Endothelial cell of umbilical vein (primary cell): ENCODE results near the gene NKX1-2. TPM values are rescaled to one million over a fixed set of nuclear protein-coding genes. Genes with fewer than 3 reads are reported as not detected.

ENCODE experiments used
- BruUV-seq: library from RNA; stranded (reverse); fragments of 400-500 nt; replicated peaks from 2 replicates; lab custom pipeline; 2021; lab: Mats Ljungman, UMichigan
- CTCF ChIA-PET: fragments of 300-600, 350-600 bp; sonication (Branson Sonifier 250); formaldehyde crosslinking; loops from one replicate; lab custom pipeline; 2021; ENCODE audit warnings: antibody characterized with exemption, inconsistent platforms; lab: Charles Lee
- POLR2A ChIA-PET: fragments of 300-600, 350-600 bp; sonication (Branson Sonifier 250); formaldehyde crosslinking; loops from one replicate; lab custom pipeline; 2021; ENCODE audit warnings: antibody characterized with exemption, inconsistent platforms; lab: Charles Lee
- DNase-seq: peaks from one replicate; pipeline ENCODE4 v3.0.0-alpha.2; 2011; ENCODE audit warnings: low read depth, low spot score
- FAIRE-seq: peaks from 2 replicates; lab custom pipeline; 2011; peaks lifted over from hg19 to GRCh38; lab: Jason Lieb, UNC
- H2AFZ ChIP-seq: 2 replicates; pipeline ENCODE4 v1.6.0; 2012; ENCODE audit warnings: low read depth, low read length, control low read depth, inconsistent platforms
- H3K27ac ChIP-seq: 2 replicates; pipeline ENCODE4 v1.5.1; 2011; ENCODE audit warnings: low read depth, mild to moderate bottlenecking, control low read depth, low read length, moderate library complexity; ENCODE audit not compliant: insufficient read depth
- H3K27me3 ChIP-seq, 2 experiments: 2 replicates each; pipeline versions ENCODE4 v1.6.0 to v1.6.1; 2011; ENCODE audit warnings: low read length in 2 of 2, mixed read lengths in 1 of 2; ENCODE audit not compliant: control insufficient read depth in 2 of 2, insufficient read depth in 2 of 2
- H3K36me3 ChIP-seq, 2 experiments: 2 replicates in 1 of 2; 3 replicates in 1 of 2; pipeline ENCODE4 v1.5.1; 2011; ENCODE audit warnings: low read length in 2 of 2, mild to moderate bottlenecking in 1 of 2, moderate library complexity in 1 of 2; ENCODE audit not compliant: control insufficient read depth in 2 of 2, insufficient read depth in 2 of 2; ENCODE audit errors: extremely low read depth in 1 of 2
- H3K4me1 ChIP-seq: 3 replicates; pipeline ENCODE4 v1.5.1; 2011; ENCODE audit warnings: mild to moderate bottlenecking, low read length; ENCODE audit not compliant: control insufficient read depth, insufficient read depth; ENCODE audit errors: extremely low read depth
- H3K4me2 ChIP-seq: 2 replicates; pipeline ENCODE4 v1.6.1; 2011; ENCODE audit warnings: low read length, control low read depth, mixed read lengths; ENCODE audit not compliant: insufficient read depth
- H3K4me3 ChIP-seq, 3 experiments: fragments of 200-600 bp in 1 of 3; sonication (generic), shearing (Covaris generic) in 1 of 3; replicated peaks in 1 of 3; 2 replicates each; pipeline ENCODE4 v1.5.1; 2011 to 2016; ENCODE audit warnings: control low read depth in 3 of 3, low read length in 3 of 3, mild to moderate bottlenecking in 2 of 3, inconsistent platforms in 1 of 3, low read depth in 1 of 3, moderate library complexity in 1 of 3; ENCODE audit not compliant: insufficient read depth in 1 of 3
- H3K79me2 ChIP-seq: 2 replicates; pipeline ENCODE4 v1.6.0; 2012; ENCODE audit warnings: low read length, inconsistent platforms; ENCODE audit not compliant: control insufficient read depth, insufficient read depth
- H3K9ac ChIP-seq: replicated peaks from 2 replicates; pipeline ENCODE3; 2011; ENCODE audit warnings: low read length, control low read depth; ENCODE audit not compliant: insufficient read depth; ENCODE audit errors: extremely low read depth
- H3K9me1 ChIP-seq: replicated peaks from 3 replicates; pipeline ENCODE4 v1.6.0; 2011; ENCODE audit warnings: mild to moderate bottlenecking, low read length; ENCODE audit not compliant: control insufficient read depth, insufficient read depth; ENCODE audit errors: extremely low read depth
- H3K9me3 ChIP-seq: replicated peaks from 2 replicates; pipeline ENCODE4 v1.5.1; 2012; ENCODE audit warnings: low read length, inconsistent platforms; ENCODE audit not compliant: control insufficient read depth, insufficient read depth
- H4K20me1 ChIP-seq: replicated peaks from 2 replicates; pipeline ENCODE3; 2011; ENCODE audit warnings: mild to moderate bottlenecking, low read length; ENCODE audit not compliant: control insufficient read depth, insufficient read depth; ENCODE audit errors: extremely low read depth
- CTCF ChIP-seq, 2 donors: IDR thresholded peaks; 1 replicate in 1 of 2; 2 replicates in 1 of 2; pipeline ENCODE4 v1.5.1; 2011; ENCODE audit warnings: low read length in 2 of 2, mild to moderate bottlenecking in 2 of 2, moderate library complexity in 2 of 2, control low read depth in 1 of 2, inconsistent platforms in 1 of 2, low read depth in 1 of 2; ENCODE audit not compliant: insufficient read depth in 1 of 2; ENCODE audit errors: extremely low read depth in 1 of 2
- EZH2 ChIP-seq: IDR thresholded peaks from 2 replicates; pipeline ENCODE4 v1.6.1; 2012; ENCODE audit warnings: borderline replicate concordance, low read depth, mild to moderate bottlenecking, moderate library complexity, low read length, inconsistent platforms; ENCODE audit not compliant: severe bottlenecking
- FOS ChIP-seq: IDR thresholded peaks from 2 replicates; pipeline ENCODE4 v1.6.1; 2011; ENCODE audit warnings: mild to moderate bottlenecking, low read length, moderate library complexity, borderline replicate concordance; ENCODE audit not compliant: insufficient read depth
- GATA2 ChIP-seq: IDR thresholded peaks from 2 replicates; pipeline ENCODE4 v1.7.0; 2011; ENCODE audit warnings: low read depth, mild to moderate bottlenecking, moderate library complexity, mixed read lengths, low read length; ENCODE audit not compliant: insufficient read length, insufficient read depth
- JUN ChIP-seq: IDR thresholded peaks from 2 replicates; pipeline ENCODE4 v1.6.1; 2011; ENCODE audit warnings: borderline replicate concordance, low read depth; ENCODE audit not compliant: insufficient read length, insufficient read depth
- MYC ChIP-seq: IDR thresholded peaks from one replicate; pipeline ENCODE4 v1.6.1; 2011; ENCODE audit warnings: mild to moderate bottlenecking, low read depth, low read length
- POLR2A ChIP-seq: IDR thresholded peaks from 2 replicates; pipeline ENCODE4 v1.6.1; 2012; ENCODE audit warnings: low read depth, mild to moderate bottlenecking, control low read depth, low read length
- POLR2AphosphoS5 ChIP-seq: IDR thresholded peaks from 2 replicates; pipeline ENCODE4 v1.6.1; 2012; ENCODE audit warnings: low read depth, mild to moderate bottlenecking, control low read depth, low read length, moderate library complexity; ENCODE audit not compliant: insufficient read depth
- dilution Hi-C: fragments of 300-500 bp; cut with MboI; formaldehyde crosslinking; loops from one replicate; pipeline ENCODE4 v1.15.0; 2019; ENCODE audit warnings: low sequenced_read_pairs; ENCODE audit not compliant: extremely low pct_ligation_motif_present
- intact Hi-C: fragments of 100-400 bp; cut with micrococcal nuclease; formaldehyde crosslinking; loops from one replicate; pipeline ENCODE4 v1.10.0; 2022
- polyA plus RNA-seq, 4 experiments: library from polyadenylated mRNA; depleted of rRNA in 3 of 4; stranded (reverse) in 3 of 4; unstranded in 1 of 4; fragments of >200 nt; gene quantifications; 2 replicates each; pipeline versions ENCODE4 v1.2.1 to v1.2.3, GENCODE V29; 2011 to 2012; ENCODE audit warnings: missing spikeins in 1 of 4
- total RNA-seq: library from RNA; stranded (reverse); gene quantifications from 2 replicates; pipeline ENCODE4 v1.2.3, GENCODE V29; 2021
- TF ChIP-seq, protein P1 (sequence below): IDR thresholded peaks from 2 replicates; pipeline ENCODE4 v1.6.1; 2011; ENCODE audit not compliant: insufficient read depth, insufficient read length

Gene NKX1-2
- total and polyA plus RNA-seq, 2 donors (not counting 3 experiments of a cell fraction or from before 2014, with no cell fraction given), result not detected

GRCh38 chr10:124447751-124448466, 1.9 kb downstream of the NKX1-2 start:
- dilution Hi-C loops, result no loop called here
- H3K9me3 ChIP-seq, result no peaks in the 10 kb centered on the region
- intact Hi-C loops, result no loop called here
- no TSS peak for BruUV-seq
- no peak overlapping the region for H3K9ac ChIP-seq
- peaks cover 70 to 85% of the 10 kb centered on the region in 2 experiments for H3K27me3 ChIP-seq
- no peaks in the 10 kb centered on the region for H4K20me1 ChIP-seq
- no peak overlapping the region for H3K27ac ChIP-seq
- no peaks in the 10 kb centered on the region for H3K9me1 ChIP-seq
- POLR2A ChIA-PET, result no interaction called here
- H3K4me3 ChIP-seq, result no peak overlapping the region
- H2AFZ ChIP-seq, result no peak overlapping the region
- no peak for FAIRE-seq
- no peaks in the 10 kb centered on the region for H3K36me3 ChIP-seq
- CTCF ChIA-PET, result no interaction called here
- peaks cover 2% of the 10 kb centered on the region for H3K4me1 ChIP-seq
- TF ChIP-seq POLR2A (no peak), EZH2 (peak; percentile 86), GATA2 (no peak)
- DNase-seq, result no peak
- no peak overlapping the region for H3K4me2 ChIP-seq
- H3K79me2 ChIP-seq, result no peaks in the 10 kb centered on the region

DNA sequence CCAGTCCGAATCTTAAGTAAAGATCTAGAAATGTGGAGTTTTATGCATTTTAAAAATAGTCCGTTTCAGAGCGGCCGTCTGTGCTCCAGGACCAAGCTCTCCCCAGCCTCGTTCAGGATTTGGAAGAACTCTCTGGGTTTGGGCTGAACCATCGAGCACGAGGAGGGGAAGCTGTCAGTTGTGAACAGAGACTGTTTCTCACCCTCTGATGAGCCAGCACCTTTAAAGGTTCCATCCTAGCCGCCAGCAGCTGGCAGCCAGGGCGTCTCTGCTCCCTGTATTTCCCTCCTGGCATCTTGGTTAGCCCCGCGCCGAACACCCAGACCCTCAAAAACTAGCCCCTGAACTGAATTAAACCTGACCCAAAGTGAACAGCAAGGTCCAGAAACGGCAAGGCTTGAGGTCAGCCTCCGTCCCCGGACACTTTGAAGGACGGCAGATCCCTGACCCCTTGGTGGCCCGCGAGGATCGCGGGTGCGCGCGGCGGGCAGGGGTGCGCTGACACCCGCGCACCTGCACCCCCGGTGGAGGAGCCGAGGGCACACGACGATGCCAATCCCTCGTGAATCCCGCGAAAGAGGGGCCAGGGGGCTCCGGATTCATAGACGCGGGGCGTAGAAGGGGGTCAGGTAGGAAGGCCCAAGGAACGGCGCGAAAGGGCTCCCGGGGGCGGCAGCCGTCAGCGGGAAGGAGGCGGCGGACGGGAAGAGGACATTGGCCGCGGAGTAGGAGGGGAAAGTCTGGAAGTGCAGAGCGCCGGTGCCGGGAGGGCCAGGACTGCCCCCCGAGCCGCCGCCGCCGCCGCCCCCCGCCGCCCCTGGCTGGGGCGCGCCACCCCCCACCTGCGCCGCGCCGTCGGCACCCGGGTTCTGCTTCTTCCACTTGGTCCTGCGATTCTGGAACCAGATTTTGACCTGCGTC, 2.7 kb downstream of the NKX1-2 start:
- H3K27me3 ChIP-seq, result peaks cover 64 to 78% of the 10 kb centered on the region in 2 experiments
- dilution Hi-C loops, result no loop called here
- no peak overlapping the region for H3K9ac ChIP-seq
- BruUV-seq, result no TSS peak
- no peaks in the 10 kb centered on the region for H3K9me1 ChIP-seq
- H3K36me3 ChIP-seq, result no peaks in the 10 kb centered on the region
- H3K4me2 ChIP-seq, result no peak overlapping the region
- FAIRE-seq (no peak), DNase-seq (no peak)
- no peaks in the 10 kb centered on the region for H3K9me3 ChIP-seq
- intact Hi-C loops, result no loop called here
- CTCF ChIA-PET, result no interaction called here
- H3K79me2 ChIP-seq, result no peaks in the 10 kb centered on the region
- H3K27ac ChIP-seq, result no peak overlapping the region
- TF ChIP-seq MYC (no peak), JUN (no peak), CTCF (IDR thresholded peaks at IDR 0.05; ENCODE audit: extremely low read depth in 1 of 2, insufficient read depth in 1 of 2, low read depth in 1 of 2, low read length in 2 of 2) (no peak), GATA2 (no peak), POLR2AphosphoS5 (no peak), FOS (no peak), EZH2 (no peak)
- TF ChIP-seq, protein P1, sequence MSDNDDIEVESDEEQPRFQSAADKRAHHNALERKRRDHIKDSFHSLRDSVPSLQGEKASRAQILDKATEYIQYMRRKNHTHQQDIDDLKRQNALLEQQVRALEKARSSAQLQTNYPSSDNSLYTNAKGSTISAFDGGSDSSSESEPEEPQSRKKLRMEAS, result no peak
- H4K20me1 ChIP-seq, result no peaks in the 10 kb centered on the region
- POLR2A ChIA-PET, result no interaction called here
- H3K4me1 ChIP-seq, result peaks cover 2% of the 10 kb centered on the region
- H2AFZ ChIP-seq, result no peak overlapping the region
- no peak overlapping the region for H3K4me3 ChIP-seq
